Astrocyte of the spinal cord (primary cell): ENCODE measurements around the gene BDH2.

ENCODE experiments used
- DNase-seq: peaks from one replicate; pipeline ENCODE4 v3.0.0; 2011; ENCODE audit warnings: low read depth, low spot score
- H3K4me3 ChIP-seq: 2 replicates; pipeline ENCODE4 v1.5.1; 2011; ENCODE audit warnings: low read depth, mild to moderate bottlenecking, low read length, moderate library complexity
- CTCF ChIP-seq: IDR thresholded peaks from 2 replicates; pipeline ENCODE4 v1.5.1; 2012; ENCODE audit warnings: low read depth, mild to moderate bottlenecking, low read length, inconsistent platforms
- in situ Hi-C: cut with HindIII; loops from 2 replicates; pipeline ENCODE4 v1.10.0; 2017; ENCODE audit warnings: low sequenced_read_pairs

Gene BDH2

GRCh38 chr4:103032574-103032973 is 67.1 kb downstream of the BDH2 start:
- in situ Hi-C loops, result no loop called here

GRCh38 chr4:103030791-103031190 is 68.8 kb downstream of the BDH2 start:
- in situ Hi-C loops, result no loop called here
- no peak for DNase-seq
- no peak overlapping the region for H3K4me3 ChIP-seq
- no peak for TF ChIP-seq CTCF

More at GRCh38 chr4:103032574-103032973, 67.1 kb downstream of the BDH2 start:
- TF ChIP-seq CTCF, result peak; percentile 71
- peak; percentile 23 for DNase-seq
- no peak overlapping the region for H3K4me3 ChIP-seq

GRCh38 chr4:103029300-103029699 is 70.3 kb downstream of the BDH2 start:
- in situ Hi-C loops, result no loop called here
- H3K4me3 ChIP-seq, result no peak overlapping the region
- TF ChIP-seq CTCF, result no peak
- no peak for DNase-seq
